ENCODE results near the gene ZFAND3.
"Not testable (repeated sequence)": the region's sequence is repeated elsewhere in the genome, so short reads cannot be mapped to it uniquely, and the experiment has no call there.

The ZFAND3 gene

DNA sequence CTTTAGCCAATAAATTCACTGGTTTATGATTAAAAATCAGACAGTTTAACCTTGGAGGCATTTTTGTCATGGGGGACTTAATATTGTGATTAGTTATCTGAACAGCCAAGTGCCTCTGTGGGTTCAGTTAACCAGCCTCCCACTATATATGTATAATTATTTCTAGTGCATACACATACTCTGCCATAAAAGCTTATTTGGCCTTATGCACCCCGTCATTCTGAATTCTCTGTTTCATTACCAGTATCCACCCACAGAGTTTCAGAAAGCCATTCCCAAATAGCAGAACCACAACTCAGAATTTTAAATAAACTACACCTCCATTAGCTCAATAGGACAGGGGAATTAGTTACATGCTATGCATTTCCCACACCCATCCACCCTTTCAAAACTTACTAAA lies 279.7 kb downstream of the ZFAND3 start:
- DNase-seq = no peak

DNA sequence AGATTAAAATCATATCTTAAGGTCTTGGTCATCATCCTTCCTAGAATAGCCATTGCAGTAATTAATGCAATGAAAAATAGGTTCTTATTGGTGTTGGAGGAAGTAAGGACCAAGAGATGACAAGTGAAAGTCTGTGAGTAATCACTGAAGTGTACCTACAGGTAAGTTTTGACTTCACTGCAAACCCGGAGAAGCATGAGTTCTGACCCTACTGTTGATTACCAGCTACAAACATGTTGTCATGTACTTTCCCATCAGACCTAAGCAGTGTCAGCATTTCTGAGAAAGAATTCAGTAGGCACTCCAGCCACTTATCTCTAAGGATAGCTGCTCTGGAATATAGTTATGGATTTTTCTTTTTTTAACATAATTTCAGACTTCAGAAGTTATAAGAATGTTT lies 280.9 kb downstream of the ZFAND3 start:
- DNase-seq = no peak

DNA sequence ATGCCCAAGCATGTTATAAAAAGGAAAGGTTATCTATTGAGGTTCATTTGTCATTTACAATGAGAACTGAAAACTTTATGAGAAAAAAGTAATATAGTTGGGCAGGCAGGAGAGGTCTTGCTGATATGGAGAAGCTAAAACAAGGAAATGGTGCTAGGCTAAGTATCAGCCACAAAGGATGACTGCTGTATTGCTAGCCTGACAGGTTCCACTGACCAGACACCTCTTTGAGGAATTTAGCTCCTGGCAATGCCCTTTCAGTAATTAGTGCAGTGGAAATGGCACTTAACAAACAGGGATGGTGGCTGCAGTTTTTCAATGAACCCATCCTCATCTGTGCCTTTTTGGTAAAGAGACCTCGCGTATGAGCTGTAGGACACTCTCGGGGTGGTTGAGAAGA lies 284.4 kb downstream of the ZFAND3 start:
- DNase-seq = no peak

DNA sequence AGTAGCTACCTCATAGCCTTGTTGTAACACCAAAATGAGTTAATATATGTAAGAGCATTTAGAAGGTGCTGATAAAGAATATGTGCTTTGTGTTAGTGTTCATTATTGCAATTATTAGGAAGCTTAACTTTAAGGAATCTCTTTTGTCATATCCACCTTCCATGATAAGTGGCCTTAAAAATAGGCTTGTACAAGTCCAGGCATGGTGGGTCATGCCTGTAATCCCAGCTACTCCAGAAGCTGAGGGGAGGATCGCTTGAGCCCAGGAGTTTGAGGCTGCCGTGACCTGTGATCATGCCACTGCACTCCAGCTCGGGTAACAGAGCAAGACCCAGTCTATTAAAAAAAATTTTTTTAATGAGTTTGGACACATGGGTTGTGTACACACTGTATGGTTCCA lies 285.5 kb downstream of the ZFAND3 start:
- DNase-seq = no peak

DNA sequence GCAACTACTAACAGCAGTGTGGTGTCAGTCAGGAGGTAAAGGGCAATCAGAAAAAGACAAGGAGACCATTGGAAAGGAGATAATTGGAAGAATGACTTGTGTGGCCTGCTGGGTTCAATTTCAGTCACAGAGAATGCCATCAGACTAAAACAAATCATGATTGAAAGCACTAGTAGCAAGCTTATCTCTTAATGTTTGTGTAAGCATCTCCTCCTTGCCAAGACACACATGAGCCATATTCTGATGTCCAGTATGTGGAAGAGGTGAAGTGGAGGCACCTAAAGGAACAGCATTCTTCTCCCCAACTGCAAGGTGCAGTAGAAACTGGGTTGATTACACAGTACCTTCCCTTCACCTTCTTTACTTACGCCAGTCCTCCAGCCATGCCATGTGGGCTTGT lies 287.5 kb downstream of the ZFAND3 start:
- no peak for DNase-seq

DNA sequence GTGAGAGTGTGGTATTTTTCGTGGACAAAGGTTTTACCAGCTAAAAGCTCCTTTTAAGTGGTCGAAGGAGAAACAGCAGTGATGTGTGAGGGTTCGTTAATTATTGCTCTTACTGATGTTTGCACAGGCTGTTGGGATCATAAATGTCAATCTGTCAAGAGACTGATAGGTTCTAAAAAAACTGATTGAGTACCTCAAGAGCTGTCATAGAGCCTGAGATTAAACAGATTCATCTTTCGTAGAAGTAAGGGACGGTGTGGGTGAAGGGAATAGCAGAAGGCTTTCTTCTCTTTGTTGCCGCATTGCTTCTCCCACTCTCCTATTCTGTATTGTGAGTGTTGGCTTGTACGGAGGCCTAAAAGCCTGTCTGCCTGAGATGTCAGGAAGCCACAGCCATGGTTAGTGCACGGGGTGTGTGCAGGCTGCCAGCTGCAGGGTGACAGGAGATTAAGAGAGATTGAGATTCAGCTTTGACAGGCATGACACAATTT lies 291.0 kb downstream of the ZFAND3 start:
- peak; percentile 72 to 93 for DNase-seq

DNA sequence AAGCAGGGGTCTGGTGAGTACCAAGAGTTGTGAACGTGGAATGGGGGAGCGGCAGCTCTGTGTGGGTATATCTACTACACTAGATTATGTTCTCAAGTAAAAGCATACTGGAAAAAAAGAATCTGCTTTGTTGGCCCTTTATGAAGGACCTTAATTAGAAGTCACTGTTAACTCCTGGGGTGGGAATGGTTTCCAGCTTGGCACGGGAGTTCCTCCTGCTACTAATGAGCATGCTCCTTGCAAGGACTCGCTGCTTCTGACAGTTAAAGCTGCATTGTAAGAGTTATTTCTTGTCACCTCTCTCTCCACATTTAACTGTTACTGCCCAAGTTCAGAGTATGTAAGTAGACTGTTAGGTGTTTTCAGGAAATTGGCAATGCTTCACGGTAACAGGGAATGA lies 292.7 kb downstream of the ZFAND3 start:
- peak in 1 of 2 experiments; percentile 0 for DNase-seq

DNA sequence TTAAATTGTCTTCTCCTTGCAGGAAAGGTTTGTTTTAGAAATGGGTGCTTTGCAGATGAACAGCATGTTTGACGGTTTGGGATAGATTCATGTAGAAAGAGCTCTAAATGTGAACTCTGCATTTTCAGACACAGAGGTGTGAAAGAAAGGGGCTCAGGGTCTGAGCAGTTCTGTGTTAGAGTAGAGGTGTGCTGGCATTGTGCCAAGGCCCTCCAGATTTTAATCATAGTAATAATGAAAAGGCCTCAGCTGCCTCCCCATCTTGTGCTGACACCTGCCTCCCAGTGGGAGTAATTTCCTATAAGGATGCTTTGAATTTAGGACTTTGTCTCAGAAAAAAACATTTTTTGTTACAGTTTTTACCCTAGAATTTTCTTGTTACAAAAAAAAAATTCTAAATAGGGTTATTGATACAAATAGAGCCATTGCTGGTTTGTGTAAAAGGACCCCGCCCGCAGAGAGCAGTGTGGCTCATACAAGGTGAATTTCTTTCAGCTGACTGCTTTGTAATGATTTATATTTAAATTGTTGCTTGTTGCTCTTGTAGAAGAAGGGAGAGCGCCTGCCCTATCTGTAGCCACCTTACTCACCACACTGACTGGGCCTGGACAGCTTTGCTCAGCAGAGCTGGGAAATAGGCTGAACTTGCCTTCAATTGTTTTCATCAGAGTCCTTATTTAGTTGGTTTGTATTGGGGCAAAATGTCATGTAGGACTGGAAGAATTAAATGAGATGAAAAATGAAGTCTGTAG lies 294.5 kb downstream of the ZFAND3 start:
- peak; percentile 70 to 80 for DNase-seq

DNA sequence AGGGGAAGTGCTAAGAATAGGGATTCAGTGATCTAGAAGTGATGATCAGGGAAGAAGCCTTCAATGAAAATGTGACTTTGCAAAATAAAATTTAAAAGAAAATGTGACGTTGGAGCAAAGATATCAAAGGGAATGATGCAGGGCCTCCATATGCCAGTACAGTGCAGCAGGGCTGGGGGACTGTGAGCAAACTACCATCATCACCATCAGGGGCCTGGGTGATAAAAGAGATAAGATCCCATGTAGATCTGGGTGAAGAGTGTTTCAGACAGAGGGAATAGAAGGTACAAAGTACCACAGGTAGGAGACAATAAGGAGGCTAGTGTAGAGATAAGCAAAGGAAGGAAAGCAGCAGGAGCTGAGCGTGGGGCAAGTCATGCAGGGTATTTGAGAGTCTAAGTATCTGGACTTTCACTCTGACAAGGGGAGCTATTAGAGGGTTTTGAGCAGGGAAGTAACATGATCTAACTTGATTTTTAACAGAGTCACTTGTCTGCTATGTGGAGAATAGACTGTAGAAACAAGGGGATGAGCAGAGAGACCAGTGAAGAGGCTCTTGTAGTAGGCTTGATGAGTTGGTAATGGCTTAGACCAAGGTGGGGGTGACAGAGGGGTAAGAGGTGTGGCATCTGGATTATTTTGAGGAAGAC lies 295.6 kb downstream of the ZFAND3 start:
- DNase-seq = peak; percentile 76 to 90

DNA sequence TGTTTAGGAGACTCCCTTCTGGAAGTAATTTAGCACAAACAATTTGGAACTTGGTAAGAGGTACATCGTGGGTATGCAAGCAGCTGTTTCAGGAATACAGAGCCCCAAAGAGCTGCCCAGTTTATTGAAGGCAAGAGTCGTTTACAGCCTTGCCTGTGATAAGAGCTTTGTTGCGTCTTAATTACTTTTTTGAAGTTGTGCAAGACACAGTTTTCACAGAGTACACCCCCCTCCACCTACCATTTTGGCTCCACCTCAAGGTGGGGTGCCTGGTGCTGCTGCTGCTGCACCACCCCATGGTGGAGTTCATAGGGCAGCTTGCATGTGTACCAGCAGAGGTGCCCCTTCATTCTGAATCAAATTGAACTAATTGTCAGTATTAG lies 296.1 kb downstream of the ZFAND3 start:
- DNase-seq = no peak

DNA sequence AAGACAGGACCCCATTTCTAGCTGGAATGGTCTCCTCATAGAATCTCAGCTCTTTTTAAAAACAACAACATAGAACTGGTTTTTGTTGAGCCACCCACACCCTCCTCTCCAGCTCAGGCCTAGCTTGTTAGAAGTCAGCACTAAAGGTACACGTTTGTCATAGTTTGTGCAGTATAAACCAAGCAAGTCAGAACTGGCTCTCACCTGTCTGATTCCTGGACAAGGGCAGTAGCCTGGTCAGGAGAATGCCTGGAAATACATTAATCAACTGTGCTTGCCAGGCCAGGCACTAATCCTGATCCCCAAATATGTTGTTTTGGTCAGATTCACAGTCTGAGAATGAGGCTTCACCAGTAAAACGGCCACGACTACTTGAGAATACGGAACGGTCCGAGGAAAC lies 296.7 kb downstream of the ZFAND3 start:
- no peak for DNase-seq

DNA sequence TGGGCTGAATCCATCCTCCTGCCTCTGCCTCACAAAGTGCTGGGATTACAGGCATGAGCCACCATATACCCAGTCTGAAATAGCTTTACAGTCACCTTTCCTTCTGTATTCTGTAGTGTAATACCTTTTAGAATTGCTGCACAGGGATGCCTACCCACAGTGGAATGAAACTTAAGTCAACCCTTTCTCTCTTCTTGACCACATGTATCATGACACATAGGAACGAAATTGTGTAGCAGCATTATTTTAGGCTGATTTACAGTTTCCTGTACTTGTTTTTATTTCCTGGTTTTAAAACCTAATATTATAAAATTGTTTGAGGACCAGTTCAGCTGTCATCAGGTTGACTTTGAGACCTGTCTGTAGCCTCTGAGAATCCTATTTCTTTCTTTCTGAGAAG lies 297.8 kb downstream of the ZFAND3 start:
- no peak for DNase-seq

DNA sequence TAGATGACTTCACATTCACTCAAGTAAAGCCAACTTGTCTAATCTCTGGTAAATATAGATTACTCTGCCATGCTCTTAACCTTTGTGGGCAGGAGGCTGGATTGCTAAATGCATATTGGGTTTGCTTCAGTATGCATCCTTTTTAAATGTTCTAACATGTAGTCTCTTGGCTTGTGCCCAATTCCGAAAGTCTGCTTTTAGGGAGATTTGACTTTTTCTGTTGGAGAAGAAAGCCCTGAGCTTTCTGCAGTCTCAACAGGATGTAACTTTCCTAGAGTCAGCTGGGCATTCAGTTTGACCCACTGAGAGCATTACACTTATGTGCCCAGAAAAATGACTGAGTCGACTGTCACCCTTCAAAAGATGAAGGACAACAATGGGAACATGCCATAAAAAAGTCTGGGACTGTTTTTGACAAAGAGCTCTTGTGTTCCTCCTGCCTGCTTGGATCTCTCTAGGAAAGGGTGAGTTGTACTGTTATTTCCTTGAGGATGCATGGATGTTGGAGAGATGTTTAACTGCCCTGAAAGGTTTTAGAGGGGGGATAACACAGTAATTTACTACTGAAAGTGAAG lies 299.4 kb downstream of the ZFAND3 start:
- DNase-seq = no peak

DNA sequence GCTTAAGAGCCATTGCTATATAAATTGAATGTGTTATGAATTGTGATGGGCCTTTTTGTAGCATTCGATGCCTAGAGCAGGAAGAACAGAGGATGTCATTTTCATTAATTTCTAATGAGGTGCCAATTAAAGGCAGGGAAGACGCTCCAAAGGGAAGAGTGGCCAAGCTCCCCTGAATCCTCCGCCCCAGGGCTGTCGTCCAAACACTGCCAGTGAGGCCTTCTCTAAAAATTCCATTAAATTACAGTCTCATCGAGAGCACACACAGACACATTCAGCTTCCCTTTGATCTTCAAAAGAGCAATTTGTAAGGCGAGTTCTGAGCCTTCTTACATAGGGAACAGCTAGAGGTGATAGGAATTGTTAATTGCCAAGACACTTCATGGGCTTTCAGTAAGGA lies 300.0 kb downstream of the ZFAND3 start:
- no peak for DNase-seq

DNA sequence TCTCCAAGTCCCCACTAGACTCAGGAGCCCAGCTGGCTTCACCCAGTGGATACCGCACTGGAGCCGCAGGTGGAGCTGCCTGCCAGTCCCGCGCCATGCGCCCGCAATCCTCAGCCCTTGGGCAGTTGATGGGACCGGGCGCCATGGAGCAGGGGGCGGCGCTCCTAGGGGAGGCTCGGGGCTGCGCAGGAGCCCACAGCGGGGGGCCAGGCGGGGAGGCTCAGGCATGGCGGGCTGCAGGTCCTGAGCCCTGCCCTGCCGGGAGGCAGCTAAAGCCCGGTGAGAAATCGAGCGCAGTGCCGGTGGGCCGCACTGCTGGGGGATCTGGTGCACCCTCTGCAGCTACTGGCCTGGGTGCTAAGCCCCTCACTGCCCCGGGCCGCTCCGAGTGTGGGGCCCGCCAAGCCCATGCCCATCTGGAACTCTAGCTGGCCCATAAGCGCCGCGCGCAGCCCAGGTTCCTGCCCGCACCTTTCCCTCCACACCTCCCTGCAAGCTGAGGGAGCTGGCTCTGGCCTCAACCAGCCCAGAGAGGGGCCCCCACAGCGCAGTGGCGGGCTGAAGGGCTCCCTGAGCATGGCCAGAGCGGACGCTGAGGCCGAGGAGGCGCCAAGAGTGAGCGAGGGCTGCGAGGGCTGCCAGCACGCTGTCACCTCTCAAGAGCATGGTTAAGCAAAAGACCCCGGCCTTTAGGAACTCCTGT lies 304.8 kb downstream of the ZFAND3 start:
- not testable (repeated sequence) for DNase-seq

DNA sequence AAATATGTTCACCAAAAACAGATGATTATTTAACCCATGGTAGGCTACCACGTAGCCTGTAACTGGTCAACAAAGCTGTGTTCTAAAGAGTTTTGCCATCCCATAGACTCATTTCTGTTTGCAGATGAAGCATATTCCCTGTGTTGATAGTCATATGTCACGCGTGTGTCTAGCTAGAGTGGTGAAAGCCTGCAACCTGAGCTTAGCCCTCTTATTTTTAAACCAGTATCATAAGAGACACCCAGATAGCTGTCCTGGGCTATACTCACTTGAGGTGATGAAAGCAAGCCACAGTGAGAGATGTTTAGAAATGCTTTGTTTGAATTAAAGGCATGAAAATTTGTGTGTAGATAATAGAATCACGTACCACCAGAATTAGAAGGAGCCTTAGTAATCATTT lies 307.8 kb downstream of the ZFAND3 start:
- no peak for DNase-seq

DNA sequence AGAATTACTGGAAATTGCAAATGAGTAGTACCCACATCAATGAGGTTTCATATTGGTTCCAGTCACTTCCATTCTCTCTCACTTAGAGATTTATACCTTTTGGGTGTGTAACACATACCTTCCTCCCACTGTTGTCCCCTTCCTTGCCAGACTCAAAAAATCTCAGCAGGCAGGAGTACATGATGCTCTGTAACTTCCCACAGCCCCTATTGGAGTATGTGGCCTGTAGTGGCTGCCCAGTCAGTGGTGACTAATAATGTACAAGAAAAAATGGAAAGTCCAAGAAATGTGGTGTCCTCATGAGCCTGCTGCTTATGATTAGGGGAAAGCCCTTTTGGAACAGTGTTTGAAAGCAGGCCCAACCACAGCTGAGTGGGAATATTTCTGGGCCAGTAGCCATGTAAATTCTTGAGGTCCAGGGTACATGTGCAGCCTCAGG lies 312.0 kb downstream of the ZFAND3 start:
- no peak for DNase-seq

DNA sequence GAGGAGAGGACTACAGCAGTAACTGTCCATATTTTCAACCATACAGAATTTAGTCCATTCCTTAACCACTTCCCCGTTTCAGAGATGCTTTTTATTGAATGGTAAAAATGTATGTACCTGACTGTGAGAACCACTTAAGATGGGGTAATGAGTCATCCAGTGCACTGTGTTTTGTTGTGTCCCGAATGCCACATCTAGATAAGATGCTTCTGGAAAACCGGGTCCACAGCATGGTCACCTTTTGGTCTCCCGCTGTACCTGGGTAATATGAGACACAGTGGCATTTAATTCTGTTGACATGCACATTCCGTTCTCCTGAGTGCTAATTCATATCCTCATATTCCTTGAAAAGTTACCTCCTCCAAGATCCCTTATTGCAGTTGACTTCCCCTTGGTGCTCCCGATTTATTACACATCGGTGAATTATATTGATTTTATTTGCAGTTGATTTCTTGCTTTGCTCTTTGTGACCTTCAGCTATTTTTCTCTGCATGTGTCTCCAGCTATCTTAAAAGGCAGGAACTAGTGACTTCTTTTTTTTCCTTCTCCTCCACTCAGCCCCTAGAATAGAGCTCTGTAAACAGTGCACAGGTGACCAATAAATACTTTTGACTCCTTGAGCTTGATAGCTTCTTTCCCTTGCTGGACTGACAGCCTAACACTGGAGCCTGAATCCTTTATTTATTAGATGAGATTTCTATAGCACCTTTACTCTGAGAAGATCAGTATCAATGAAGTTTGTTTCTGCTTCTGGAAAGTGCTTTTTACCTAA lies 314.6 kb downstream of the ZFAND3 start:
- no peak for DNase-seq

DNA sequence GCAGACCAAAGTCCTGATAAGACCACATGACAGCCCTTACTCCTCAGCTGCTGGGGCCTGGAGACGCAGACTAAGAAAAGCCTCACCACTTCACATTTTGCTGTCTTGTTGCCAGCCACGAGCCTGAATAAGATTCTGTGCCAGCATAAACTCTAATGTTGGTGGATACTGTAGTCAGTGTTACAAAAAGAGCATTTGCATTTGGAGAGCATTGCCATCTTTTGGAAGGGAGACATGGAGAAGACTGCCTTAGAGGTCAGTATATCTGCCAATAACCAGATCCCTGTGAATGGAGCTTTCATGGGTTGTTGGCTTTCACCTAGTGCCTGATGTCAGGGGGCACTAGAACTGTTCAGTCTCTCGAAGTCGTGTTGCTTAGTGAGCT lies 315.2 kb downstream of the ZFAND3 start:
- no peak for DNase-seq

DNA sequence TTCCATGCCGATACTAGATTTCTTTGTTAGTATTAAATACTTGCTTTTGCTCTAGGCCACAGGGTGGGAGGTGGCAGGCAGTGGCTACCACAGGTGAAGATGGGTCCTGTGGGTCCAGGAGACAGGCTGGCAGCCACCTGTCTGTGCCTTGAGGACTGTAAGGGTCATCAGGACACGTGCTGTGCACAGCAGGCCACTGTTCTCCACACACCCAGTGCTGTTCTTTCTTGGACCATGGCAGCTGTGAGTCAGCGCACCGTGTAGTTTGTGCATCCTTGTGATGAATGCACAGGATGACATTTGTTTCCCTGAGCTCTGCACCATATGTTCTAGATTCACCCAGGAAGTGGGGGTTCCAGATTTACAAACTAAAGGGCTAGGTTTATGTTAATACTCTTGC lies 317.0 kb downstream of the ZFAND3 start:
- peak in 1 of 2 experiments; percentile 3 for DNase-seq

DNA sequence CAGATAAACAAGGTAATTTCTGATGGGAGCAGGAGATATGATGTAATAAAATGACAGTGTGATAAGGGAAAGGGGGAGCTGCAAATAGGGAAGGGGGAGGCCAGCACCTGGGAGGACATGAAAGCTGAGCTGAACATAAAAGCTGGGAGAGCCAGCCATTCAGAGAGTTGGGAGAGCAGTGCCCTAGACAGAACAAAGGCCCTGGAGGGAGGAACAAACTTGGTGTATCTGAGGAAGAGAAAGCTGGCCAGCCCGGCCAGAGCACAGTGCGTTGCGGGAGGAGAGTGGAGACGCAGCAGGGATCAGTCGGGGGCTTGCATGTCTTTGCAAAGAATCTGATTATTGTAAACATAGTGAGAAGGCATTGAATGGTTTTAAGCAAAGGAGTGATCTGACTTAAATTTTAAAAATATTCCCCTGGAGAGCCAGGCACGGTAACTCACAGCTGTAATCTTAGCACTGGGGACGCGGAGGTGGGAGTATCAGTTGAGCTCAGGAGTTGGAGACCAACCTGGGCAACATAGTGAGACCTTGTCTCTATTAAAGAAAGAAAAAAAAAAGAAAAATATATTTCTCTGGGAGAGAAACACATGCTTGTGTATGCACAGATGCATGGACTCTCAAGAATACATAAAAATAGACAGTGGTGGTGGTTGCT lies 318.2 kb downstream of the ZFAND3 start:
- no peak for DNase-seq

DNA sequence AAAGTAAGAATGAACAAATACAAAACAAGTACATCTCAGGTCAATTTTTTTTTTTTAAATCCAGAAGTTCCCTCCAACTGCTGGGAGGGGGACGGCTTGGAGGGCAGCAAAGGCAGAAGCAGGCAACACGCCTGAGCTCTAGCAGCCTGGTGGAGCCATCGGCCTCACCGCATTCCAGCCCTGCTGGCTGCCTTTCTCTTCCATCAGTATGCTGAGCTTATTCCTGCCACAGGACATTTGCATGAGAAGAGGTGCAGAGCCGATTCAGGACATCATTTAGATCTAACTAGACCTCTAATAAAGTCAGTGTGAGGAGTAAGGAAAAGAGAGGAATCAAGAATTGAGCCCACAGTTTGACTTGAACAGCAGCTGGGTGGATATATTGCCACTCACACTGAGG lies 318.8 kb downstream of the ZFAND3 start:
- DNase-seq = no peak
